HEK293 (cell line): ENCODE measurements around the gene TRIM40.

ENCODE experiments used
- CTCF ChIA-PET: fragments of 350-600 bp; formaldehyde crosslinking; extraction: SDS; loops from one replicate; lab custom pipeline; 2021; ENCODE audit warnings: antibody characterized with exemption; lab: Yijun Ruan, JAX
- POLR2A ChIA-PET: fragments of 300-600 bp; formaldehyde crosslinking; extraction: SDS; loops from one replicate; lab custom pipeline; 2020; ENCODE audit warnings: antibody characterized with exemption, inconsistent platforms; lab: Yijun Ruan, JAX
- H3K27ac ChIP-seq: fragments of 200-500 bp; sonication (Bioruptor generic); 2 replicates; pipeline ENCODE4 v1.5.1; 2014; ENCODE audit warnings: low read depth, low read length, control low read depth, inconsistent platforms; ENCODE audit errors: extremely low read depth
- H3K36me3 ChIP-seq, 2 experiments: fragments of 200-500 bp in 1 of 2; sonication (Bioruptor generic) in 1 of 2; 1 replicate in 1 of 2; 2 replicates in 1 of 2; pipeline ENCODE4 v1.5.1; 2014 to 2017; ENCODE audit warnings: inconsistent platforms in 2 of 2, low read length in 2 of 2; ENCODE audit not compliant: control insufficient read depth in 2 of 2, insufficient read depth in 1 of 2
- H3K4me1 ChIP-seq: fragments of 200-500 bp; sonication (Bioruptor generic); 2 replicates; pipeline ENCODE4 v1.5.1; 2014; ENCODE audit warnings: mild to moderate bottlenecking, low read length, inconsistent platforms; ENCODE audit not compliant: control insufficient read depth, insufficient read depth
- H3K4me3 ChIP-seq: 2 replicates; pipeline ENCODE4 v1.5.1; 2011; ENCODE audit warnings: low read depth, mild to moderate bottlenecking, control low read depth, low read length, moderate library complexity
- H3K9me3 ChIP-seq: fragments of 200-500 bp; sonication (Bioruptor generic); 2 replicates; pipeline ENCODE4 v1.5.1; 2014; ENCODE audit warnings: low read depth, low read length, inconsistent platforms; ENCODE audit not compliant: control insufficient read depth, insufficient read depth
- ATF2 ChIP-seq: fragments of 450-650 bp; formaldehyde crosslinking; IDR thresholded peaks from 2 replicates; pipeline ENCODE4 v1.5.1; 2016; ENCODE audit warnings: missing biosample characterization, missing genetic modification characterization, low read depth
- FEZF1 ChIP-seq: fragments of 450-650 bp; formaldehyde crosslinking; IDR thresholded peaks from 2 replicates; pipeline ENCODE4 v1.5.1; 2016; ENCODE audit warnings: missing biosample characterization, missing genetic modification characterization
- PRDM6 ChIP-seq: fragments of 450-650 bp; formaldehyde crosslinking; IDR thresholded peaks from 2 replicates; pipeline ENCODE4 v1.5.1; 2017; ENCODE audit warnings: missing biosample characterization, missing genetic modification characterization
- RBAK ChIP-seq: fragments of 450-650 bp; formaldehyde crosslinking; IDR thresholded peaks from 2 replicates; pipeline ENCODE4 v1.5.1; 2016; ENCODE audit warnings: missing biosample characterization, missing genetic modification characterization
- TRIM28 ChIP-seq: IDR thresholded peaks from 2 replicates; pipeline ENCODE4 v1.6.1; 2011; ENCODE audit warnings: low read length, control low read depth, borderline replicate concordance
- ZBTB8A ChIP-seq: fragments of 450-650 bp; formaldehyde crosslinking; IDR thresholded peaks from 2 replicates; pipeline ENCODE4 v1.5.1; 2016; ENCODE audit warnings: missing biosample characterization, missing genetic modification characterization
- ZIC2 ChIP-seq: fragments of 450-650 bp; formaldehyde crosslinking; IDR thresholded peaks from 2 replicates; pipeline ENCODE4 v1.5.1; 2016; ENCODE audit warnings: missing biosample characterization, missing genetic modification characterization
- ZNF132 ChIP-seq: fragments of 450-650 bp; formaldehyde crosslinking; IDR thresholded peaks from 2 replicates; pipeline ENCODE4 v1.5.1; 2017; ENCODE audit warnings: missing biosample characterization, missing genetic modification characterization, borderline replicate concordance
- ZNF248 ChIP-seq: fragments of 450-650 bp; formaldehyde crosslinking; IDR thresholded peaks from 2 replicates; pipeline ENCODE4 v1.5.1; 2017; ENCODE audit warnings: missing biosample characterization, missing genetic modification characterization
- ZNF335 ChIP-seq: fragments of 450-650 bp; formaldehyde crosslinking; conservative IDR thresholded peaks from 2 replicates; pipeline ENCODE4 v1.5.1; 2016; ENCODE audit warnings: missing biosample characterization, missing genetic modification characterization
- ZNF341 ChIP-seq: fragments of 450-650 bp; formaldehyde crosslinking; IDR thresholded peaks from 2 replicates; pipeline ENCODE4; 2016; ENCODE audit warnings: low read depth, missing biosample characterization, missing genetic modification characterization
- ZNF626 ChIP-seq: fragments of 450-650 bp; sonication (Bioruptor Pico); formaldehyde crosslinking; IDR thresholded peaks from 2 replicates; pipeline ENCODE4 v1.5.1; 2018; ENCODE audit warnings: missing biosample characterization, missing genetic modification characterization, inconsistent platforms
- ZNF629 ChIP-seq: fragments of 450-650 bp; formaldehyde crosslinking; IDR thresholded peaks from 2 replicates; pipeline ENCODE4 v1.5.1; 2017; ENCODE audit warnings: missing biosample characterization, missing genetic modification characterization
- ZNF670 ChIP-seq: fragments of 450-650 bp; formaldehyde crosslinking; IDR thresholded peaks from 2 replicates; pipeline ENCODE4 v1.5.1; 2016; ENCODE audit warnings: missing biosample characterization, missing genetic modification characterization, low read depth
- ZNF792 ChIP-seq: fragments of 450-650 bp; formaldehyde crosslinking; IDR thresholded peaks from 2 replicates; pipeline ENCODE4 v1.5.1; 2016; ENCODE audit warnings: missing biosample characterization, missing genetic modification characterization

Gene TRIM40

DNA sequence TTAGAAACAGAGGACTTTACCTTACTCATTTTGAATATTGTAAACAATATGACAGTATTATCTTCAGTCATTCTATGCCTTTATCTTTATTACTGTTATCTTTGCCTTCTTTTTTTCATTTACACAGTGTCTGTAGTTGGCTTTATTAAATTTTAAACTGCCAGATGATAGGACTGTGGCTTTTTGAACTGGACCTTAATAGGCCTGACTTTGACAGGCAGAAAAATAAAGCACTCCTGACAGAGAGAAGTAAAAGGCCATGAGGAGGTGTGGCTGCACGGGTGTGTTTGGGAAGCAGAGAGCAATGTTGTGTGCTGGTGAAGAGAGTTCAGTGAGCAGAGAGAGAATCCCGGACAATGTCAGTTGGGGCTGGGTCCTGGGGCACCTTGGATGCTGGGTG lies 7.8 kb downstream of the TRIM40 start:
- ChIA-PET CTCF (interaction anchor here (0.6 to 9.3 kb wide), 4 partner anchors 9 to 39 kb away, joined by 3 to 126 read pairs (median 4); no protein-coding TSS in a partner anchor), POLR2A (interaction anchor here (0.7 kb wide), 1 partner anchor 35 kb away, joined by 3 read pairs; no protein-coding TSS in a partner anchor)
- H3K27ac ChIP-seq: no peak overlapping the region

DNA sequence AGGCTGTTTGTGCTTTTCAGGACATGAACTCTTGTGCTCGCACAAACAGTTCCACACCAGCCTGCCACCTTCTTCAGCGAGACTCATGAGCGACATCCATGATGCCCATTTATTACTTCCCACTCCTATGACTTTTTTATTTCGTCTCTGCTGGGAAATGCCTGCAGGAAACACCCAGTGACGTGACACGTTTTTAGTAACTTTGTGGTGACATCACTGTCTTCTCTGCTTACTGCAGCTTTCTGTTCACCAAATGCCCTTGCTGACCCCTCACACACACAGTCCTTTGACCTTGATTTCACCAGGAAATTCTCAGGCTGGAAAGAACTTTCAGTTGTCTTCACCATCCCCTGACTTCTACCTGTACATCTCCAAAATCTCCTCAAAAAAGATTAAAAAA lies 8.9 kb downstream of the TRIM40 start:
- CTCF ChIA-PET: interaction anchor here (0.6 to 9.3 kb wide), 3 partner anchors 14 to 499 kb away, joined by 3 to 126 read pairs (median 3); no protein-coding TSS in a partner anchor
- H3K27ac ChIP-seq: no peak overlapping the region

More for the DNA sequence above, 7.8 kb downstream of the TRIM40 start:
- TF ChIP-seq ZNF626 (no peak), PRDM6 (tag by site-specific recombination) (peak; percentile 71), ZNF335 (tag by site-specific recombination) (peak; percentile 63; the same call in 1 of the 2 replicates), FEZF1 (tag by site-specific recombination) (peak; percentile 65; the same call in 1 of the 2 replicates)
- TF ChIP-seq, all 188 proteins: peak for 3
- no peak overlapping the region for H3K4me3 ChIP-seq
- H3K4me1 ChIP-seq: peaks cover 2% of the 10 kb centered on the region; the same call in 1 of the 2 replicates
- H3K36me3 ChIP-seq: no peaks in the 10 kb centered on the region
- no peaks in the 10 kb centered on the region for H3K9me3 ChIP-seq

GRCh38 chr6:30145818-30146217 lies 9.9 kb downstream of the TRIM40 start:
- no peaks in the 10 kb centered on the region for H3K36me3 ChIP-seq
- peaks cover 2% of the 10 kb centered on the region; the same call in 1 of the 2 replicates for H3K4me1 ChIP-seq
- ChIA-PET CTCF (interaction anchor here (9.3 kb wide), 1 partner anchor 15 kb away, joined by 126 read pairs; no protein-coding TSS in a partner anchor), POLR2A (interaction anchor here (1.0 kb wide), 1 partner anchor 44 kb away, joined by 4 read pairs; no protein-coding TSS in a partner anchor)
- H3K9me3 ChIP-seq: no peaks in the 10 kb centered on the region
- H3K27ac ChIP-seq: no peak overlapping the region
- no peak overlapping the region for H3K4me3 ChIP-seq
- TF ChIP-seq ZIC2 (tag by site-specific recombination) (peak; percentile 51), ZNF341 (tag by site-specific recombination) (peak; percentile 22; the same call in 1 of the 2 replicates), ZNF132 (tag by site-specific recombination) (no peak)
- TF ChIP-seq, all 188 proteins: peak for 2

More for the DNA sequence above, 8.9 kb downstream of the TRIM40 start:
- peaks cover 2% of the 10 kb centered on the region; the same call in 1 of the 2 replicates for H3K4me1 ChIP-seq
- TF ChIP-seq FEZF1 (tag by site-specific recombination) (no peak), ZNF792 (tag by site-specific recombination) (no peak), ATF2 (tag by site-specific recombination) (peak; percentile 56; the same call in 1 of the 2 replicates), ZNF629 (tag by site-specific recombination) (0 out of 2 replicates have a peak, but pooled peaks have one; percentile 18), ZNF670 (tag by site-specific recombination) (no peak), ZNF248 (tag by site-specific recombination) (no peak), TRIM28 (no peak), RBAK (no peak), ZBTB8A (no peak)
- TF ChIP-seq, all 188 proteins: peak for 2
- Histone ChIP-seq H3K4me3 (no peak overlapping the region), H3K36me3 (no peaks in the 10 kb centered on the region), H3K9me3 (no peaks in the 10 kb centered on the region)
- POLR2A ChIA-PET: interaction anchor here (0.7 to 1.0 kb wide), 2 partner anchors 36 to 43 kb away, joined by 3 to 4 read pairs; no protein-coding TSS in a partner anchor
